Large intestine (tissue), 3 donors: ENCODE measurements around the gene DNAJB12. TPM values are rescaled to one million over a fixed set of nuclear protein-coding genes. Genes with fewer than 3 reads are reported as not detected.
A peak's percentile ranks its signal among the peaks of the same experiment; 100 is the strongest.

Source experiments
- DNase-seq, 2 donors: peaks; one replicate each; pipeline versions ENCODE4 v3.0.0 to v3.0.0-alpha.2; 2013
- H3K27ac ChIP-seq: one replicate; pipeline ENCODE4 v1.5.1; 2013; ENCODE audit warnings: low read length
- H3K27me3 ChIP-seq: 2 replicates; pipeline ENCODE4 v1.6.1; 2013; ENCODE audit warnings: low read length; ENCODE audit not compliant: control insufficient read depth, insufficient read depth
- H3K36me3 ChIP-seq: 2 replicates; pipeline ENCODE4 v1.6.1; 2013; ENCODE audit warnings: low read length; ENCODE audit not compliant: control insufficient read depth, insufficient read depth
- H3K4me1 ChIP-seq: one replicate; pipeline ENCODE4 v1.6.1; 2013; ENCODE audit warnings: low read length; ENCODE audit not compliant: control insufficient read depth, insufficient read depth
- H3K4me3 ChIP-seq: one replicate; pipeline ENCODE4 v1.5.1; 2013; ENCODE audit warnings: low read length
- H3K9me3 ChIP-seq: one replicate; pipeline ENCODE4 v1.6.1; 2013; ENCODE audit warnings: mild to moderate bottlenecking, low read depth, low read length, moderate library complexity; ENCODE audit not compliant: control insufficient read depth
- WGBS: methylation state at CpG from one replicate; pipeline ENCODE4 v1.1.5; 2013; ENCODE audit warnings: low lambda C conversion rate; ENCODE audit not compliant: insufficient coverage; 5-methylcytosine and 5-hydroxymethylcytosine counted together
- polyA plus RNA-seq: library from polyadenylated mRNA; unstranded; fragments of 120-200 nt; gene quantifications from one replicate; pipeline ENCODE4 v1.2.1, GENCODE V29; 2013

The DNAJB12 gene
- polyA plus RNA-seq, 1 donor, result 35.3 TPM

GRCh38 chr10:72340510-72341261, 14.0 kb downstream of the DNAJB12 start:
- Histone ChIP-seq H3K36me3 (peaks cover 79% of the 10 kb centered on the region), H3K9me3 (no peaks in the 10 kb centered on the region), H3K4me3 (no peak overlapping the region), H3K27me3 (no peaks in the 10 kb centered on the region), H3K27ac (no peak overlapping the region), H3K4me1 (no peaks in the 10 kb centered on the region)
- WGBS, result no CpG with 5 or more reads among the region's 28 CpGs
- DNase-seq, result no peak

DNA sequence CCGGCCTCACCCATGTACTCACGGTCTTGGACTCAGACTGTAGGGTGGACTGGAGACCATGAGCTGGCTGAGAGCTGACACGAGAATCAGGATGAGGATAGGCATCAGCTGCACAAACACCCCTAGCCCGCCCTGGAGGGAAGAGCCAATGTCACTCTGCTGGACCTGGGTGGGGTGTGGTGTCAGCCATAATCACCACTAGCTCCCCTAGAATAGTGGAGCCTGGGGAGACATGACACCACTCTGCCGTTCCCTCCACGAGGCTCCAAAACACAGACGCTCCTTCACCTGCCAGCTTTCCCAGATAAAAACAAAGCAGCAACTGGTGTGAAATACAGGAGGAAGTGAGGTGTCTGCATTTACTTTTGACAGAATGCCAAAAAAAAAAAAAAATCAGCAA, 16.5 kb downstream of the DNAJB12 start:
- Histone ChIP-seq H3K36me3 (peaks cover 80% of the 10 kb centered on the region), H3K27me3 (no peaks in the 10 kb centered on the region), H3K4me3 (no peak overlapping the region), H3K9me3 (no peaks in the 10 kb centered on the region), H3K4me1 (peaks cover 3% of the 10 kb centered on the region), H3K27ac (no peak overlapping the region)
- DNase-seq, result no peak
- WGBS, result no CpG with 5 or more reads among the region's 7 CpGs

DNA sequence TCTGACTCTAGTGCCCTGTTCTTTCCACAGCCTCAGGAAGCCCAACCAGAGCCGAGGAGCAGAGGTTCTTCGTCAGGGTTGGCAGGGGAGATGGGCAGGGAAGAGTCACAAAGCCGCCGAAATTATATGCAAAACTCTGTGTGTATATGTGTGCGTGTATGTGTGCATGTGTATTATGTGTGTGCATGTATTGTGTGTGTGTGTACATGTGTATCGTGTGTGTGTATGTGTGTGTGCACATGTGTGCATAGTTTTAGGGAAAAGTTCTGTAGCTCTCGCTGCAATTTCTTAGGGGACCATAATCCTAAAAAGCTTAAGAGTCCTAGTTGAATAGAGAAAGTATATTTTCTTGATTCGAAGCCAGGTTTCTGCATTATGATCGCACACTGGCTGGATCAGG, 17.0 kb downstream of the DNAJB12 start:
- no peaks in the 10 kb centered on the region for H3K9me3 ChIP-seq
- H3K27me3 ChIP-seq, result no peaks in the 10 kb centered on the region
- H3K27ac ChIP-seq, result no peak overlapping the region
- WGBS, result 93% methylated on average over 2 of the region's 9 CpGs
- DNase-seq, result no peak
- no peak overlapping the region for H3K4me3 ChIP-seq
- peaks cover 76% of the 10 kb centered on the region for H3K36me3 ChIP-seq
- H3K4me1 ChIP-seq, result peaks cover 3% of the 10 kb centered on the region

DNA sequence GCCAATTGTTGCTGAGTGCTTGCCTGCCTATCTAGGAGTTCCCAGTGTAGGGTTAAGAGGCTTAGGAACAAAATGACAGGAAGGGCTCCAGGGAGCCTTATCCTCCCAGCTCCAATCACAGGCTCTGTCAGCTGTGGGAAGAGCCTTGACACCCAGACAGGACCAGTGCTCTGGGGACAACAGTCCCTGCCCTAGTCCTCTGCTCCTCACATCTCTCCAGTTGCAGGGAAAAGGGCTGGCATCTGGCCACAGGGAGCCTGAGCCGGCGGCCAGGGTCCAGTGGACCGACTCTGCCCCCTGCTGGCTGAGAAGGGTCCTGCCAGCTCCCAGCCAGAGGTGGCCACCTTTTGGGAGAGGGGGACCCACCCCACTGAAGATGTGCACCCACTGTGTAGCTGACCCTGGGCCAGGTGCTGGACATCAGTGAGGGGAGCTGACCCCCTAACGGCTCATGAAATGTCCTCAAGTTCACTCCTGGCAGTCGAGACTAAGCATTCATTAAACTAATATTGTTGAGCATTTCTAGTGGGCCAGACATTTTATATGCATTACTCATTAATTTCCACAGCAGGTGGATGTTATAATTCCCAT, 17.6 kb downstream of the DNAJB12 start:
- WGBS, result no CpG with 5 or more reads among the region's 5 CpGs
- no peaks in the 10 kb centered on the region for H3K27me3 ChIP-seq
- no peaks in the 10 kb centered on the region for H3K9me3 ChIP-seq
- peak in 1 of 2 donors; percentile 48 for DNase-seq
- H3K36me3 ChIP-seq, result peaks cover 71% of the 10 kb centered on the region
- H3K27ac ChIP-seq, result no peak overlapping the region
- H3K4me1 ChIP-seq, result peaks cover 7% of the 10 kb centered on the region
- H3K4me3 ChIP-seq, result no peak overlapping the region

- no peak for DNase-seq
- no peak overlapping the region for H3K27ac ChIP-seq
- peaks cover 14% of the 10 kb centered on the region for H3K4me1 ChIP-seq
- no peaks in the 10 kb centered on the region for H3K9me3 ChIP-seq
- WGBS, result no CpG with 5 or more reads among the region's 18 CpGs
- H3K36me3 ChIP-seq, result peaks cover 65% of the 10 kb centered on the region
- no peaks in the 10 kb centered on the region for H3K27me3 ChIP-seq
- no peak overlapping the region for H3K4me3 ChIP-seq
Measured at GRCh38 chr10:72336259-72337038, 18.3 kb downstream of the DNAJB12 start.

DNA sequence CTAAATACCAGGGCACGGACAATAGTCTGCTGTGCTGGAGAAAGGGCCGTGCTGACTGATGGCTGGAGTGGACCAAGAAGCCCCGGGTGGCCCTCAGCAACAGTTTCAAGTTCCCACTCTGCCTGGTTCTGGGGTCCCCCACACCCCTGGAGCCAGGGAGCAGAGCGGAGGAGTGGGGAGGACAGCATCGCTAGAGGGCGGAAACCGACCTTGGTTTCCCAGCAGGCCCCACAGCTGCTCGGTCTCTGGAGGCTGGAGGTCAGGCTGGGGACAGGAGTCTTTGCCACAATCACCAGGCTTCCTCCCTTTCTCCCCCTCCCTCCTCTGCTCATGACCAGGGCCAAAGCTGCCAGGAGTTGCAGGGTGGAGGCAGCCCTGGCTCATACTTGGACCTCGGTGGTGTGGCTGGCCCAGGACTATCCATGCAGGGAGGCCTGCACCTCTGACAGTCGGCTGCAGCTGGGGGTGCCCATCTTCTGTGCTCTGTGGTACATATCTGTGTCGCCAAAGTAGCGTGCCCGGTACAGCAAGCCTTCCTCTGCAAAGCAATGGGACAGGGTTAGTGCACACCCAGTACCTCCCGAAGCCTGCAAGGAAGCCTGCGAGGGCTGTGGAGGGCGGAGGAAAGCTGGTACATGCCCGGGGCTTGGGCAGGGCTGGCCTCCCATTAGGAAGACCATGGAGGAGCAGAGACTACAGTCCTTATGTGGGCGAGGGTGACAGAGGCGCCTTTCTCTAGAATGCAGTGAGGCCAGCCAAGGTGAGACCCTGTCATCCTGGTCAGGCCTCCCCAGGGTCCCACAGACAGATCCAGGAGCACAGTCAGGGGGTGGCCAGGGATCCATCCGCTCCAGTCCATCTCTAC, 19.1 kb downstream of the DNAJB12 start:
- Histone ChIP-seq H3K27me3 (no peaks in the 10 kb centered on the region), H3K4me3 (no peak overlapping the region), H3K27ac (peak overlapping the region; percentile 9), H3K9me3 (no peaks in the 10 kb centered on the region), H3K4me1 (peaks cover 20% of the 10 kb centered on the region), H3K36me3 (peaks cover 57% of the 10 kb centered on the region)
- WGBS, result no CpG with 5 or more reads among the region's 20 CpGs
- DNase-seq, result no peak

GRCh38 chr10:72334825-72335393, 19.8 kb downstream of the DNAJB12 start:
- H3K36me3 ChIP-seq, result peaks cover 52% of the 10 kb centered on the region
- peak; percentile 47 to 49 for DNase-seq
- H3K4me1 ChIP-seq, result peaks cover 20% of the 10 kb centered on the region
- H3K27me3 ChIP-seq, result no peaks in the 10 kb centered on the region
- no CpG with 5 or more reads among the region's 16 CpGs for WGBS
- peak overlapping the region; percentile 16 for H3K27ac ChIP-seq
- no peaks in the 10 kb centered on the region for H3K9me3 ChIP-seq
- no peak overlapping the region for H3K4me3 ChIP-seq

DNA sequence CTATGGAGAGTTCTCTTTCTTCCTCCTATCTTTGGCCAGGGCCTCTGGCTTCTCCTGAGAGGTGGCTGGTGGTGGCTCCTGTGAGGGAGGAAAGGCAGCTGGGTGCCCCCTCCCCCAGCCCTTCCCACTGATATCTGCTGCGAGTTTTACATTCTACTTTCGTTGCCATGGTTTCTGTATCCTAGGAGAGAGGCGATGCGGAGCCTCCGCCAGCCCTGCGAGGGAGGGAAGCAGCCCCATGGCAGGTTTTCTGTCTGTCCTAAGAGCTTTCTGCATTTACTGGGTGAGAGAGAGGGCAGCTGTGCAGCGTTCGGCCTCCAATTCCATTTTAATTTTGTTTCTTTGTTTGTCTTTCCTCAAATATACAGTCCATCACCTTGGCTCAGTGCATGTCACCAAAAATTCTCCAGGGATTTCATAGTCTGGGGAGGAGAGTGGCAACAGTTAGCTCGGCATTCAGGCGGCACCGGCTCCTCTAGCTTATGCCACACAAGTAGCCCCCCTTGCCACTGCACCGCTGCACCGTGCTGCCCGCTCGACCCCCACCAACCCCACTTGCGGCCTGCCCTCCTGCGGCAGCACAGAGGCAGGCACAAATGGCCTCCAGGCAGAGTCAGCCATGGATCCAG, 20.4 kb downstream of the DNAJB12 start:
- H3K36me3 ChIP-seq, result peaks cover 47% of the 10 kb centered on the region
- no peaks in the 10 kb centered on the region for H3K27me3 ChIP-seq
- H3K27ac ChIP-seq, result peak overlapping the region; percentile 16
- no peak for DNase-seq
- WGBS, result no CpG with 5 or more reads among the region's 17 CpGs
- no peaks in the 10 kb centered on the region for H3K9me3 ChIP-seq
- H3K4me3 ChIP-seq, result no peak overlapping the region
- H3K4me1 ChIP-seq, result peaks cover 20% of the 10 kb centered on the region

- H3K27me3 ChIP-seq, result no peaks in the 10 kb centered on the region
- H3K9me3 ChIP-seq, result no peaks in the 10 kb centered on the region
- H3K27ac ChIP-seq, result no peak overlapping the region
- no peak overlapping the region for H3K4me3 ChIP-seq
- DNase-seq, result no peak
- H3K36me3 ChIP-seq, result peaks cover 45% of the 10 kb centered on the region
- H3K4me1 ChIP-seq, result peaks cover 27% of the 10 kb centered on the region
- WGBS, result 100% methylated on average over 1 of the region's 19 CpGs
Measured at GRCh38 chr10:72333112-72334015, 21.4 kb downstream of the DNAJB12 start.
